D721Med (cell line): ENCODE results near the gene L1CAM.

ENCODE experiments used
- DNase-seq: peaks from one replicate; pipeline ENCODE4 v3.0.0; 2011; ENCODE audit warnings: low spot score; ENCODE audit not compliant: insufficient read length
- FAIRE-seq: peaks from 2 replicates; lab custom pipeline; 2011; peaks lifted over from hg19 to GRCh38; lab: Jason Lieb, UNC
- CTCF ChIP-seq: IDR thresholded peaks from 2 replicates; pipeline ENCODE4 v1.5.1; 2012; ENCODE audit warnings: mild to moderate bottlenecking, control low read depth; ENCODE audit not compliant: insufficient read depth; ENCODE audit errors: missing control alignments

The L1CAM gene

GRCh38 chrX:153876112-153876491, 9.9 kb downstream of the L1CAM start:
- DNase-seq, result no peak
- FAIRE-seq, result no peak
- no peak for TF ChIP-seq CTCF

- FAIRE-seq, result no peak
- no peak for TF ChIP-seq CTCF
- no peak for DNase-seq
Observed at GRCh38 chrX:153875391-153876111, 10.4 kb downstream of the L1CAM start.

- TF ChIP-seq CTCF, result no peak
- DNase-seq (no peak), FAIRE-seq (no peak)
Observed at GRCh38 chrX:153874366-153875125, 11.4 kb downstream of the L1CAM start.

GRCh38 chrX:153874085-153874365, 11.9 kb downstream of the L1CAM start:
- FAIRE-seq (no peak), DNase-seq (no peak)
- no peak for TF ChIP-seq CTCF

- FAIRE-seq (no peak), DNase-seq (peak; percentile 49)
- TF ChIP-seq CTCF, result no peak
Observed at GRCh38 chrX:153873282-153874084, 12.5 kb downstream of the L1CAM start.

GRCh38 chrX:153871946-153872878, 13.8 kb downstream of the L1CAM start:
- TF ChIP-seq CTCF, result no peak
- DNase-seq, result no peak
- FAIRE-seq, result no peak
